Colonic mucosa (tissue), 4 donors: ENCODE data around the gene SLC6A16. TPM values are rescaled to one million over a fixed set of nuclear protein-coding genes. Genes with fewer than 3 reads are reported as not detected.

Source experiments
- DNase-seq: peaks from one replicate; pipeline ENCODE4 v3.0.0-alpha.2; 2020
- H3K27ac ChIP-seq: fragments of 200-600 bp; one replicate; pipeline ENCODE4 v1.8.0; 2021
- H3K27me3 ChIP-seq: fragments of 200-600 bp; one replicate; pipeline ENCODE4 v1.8.0; 2021
- H3K36me3 ChIP-seq: fragments of 200-600 bp; one replicate; pipeline ENCODE4 v1.8.0; 2021
- H3K4me1 ChIP-seq: fragments of 200-600 bp; one replicate; pipeline ENCODE4 v1.8.0; 2021; ENCODE audit warnings: mild to moderate bottlenecking
- H3K4me3 ChIP-seq: fragments of 200-600 bp; one replicate; pipeline ENCODE4 v1.8.0; 2021
- H3K9ac ChIP-seq, 2 donors: one replicate each; pipeline ENCODE4 v1.7.0; 2013; ENCODE audit warnings: control low read depth in 2 of 2, low read depth in 2 of 2, low read length in 2 of 2
- H3K9me3 ChIP-seq: fragments of 200-600 bp; one replicate; pipeline ENCODE4 v1.8.0; 2021
- intact Hi-C: fragments of 100-400 bp; cut with DNase I; formaldehyde crosslinking; loops from one replicate; pipeline ENCODE4 v1.14.1; 2022
- total RNA-seq, 2 donors: library from RNA; stranded (reverse); fragmentation: NEBNext Ultra II Directional in 1 of 2; extraction: Animal tissue kit (Norgen Biotek cat#: 25700) in 1 of 2; gene quantifications; one replicate each; pipeline ENCODE4 v1.2.1, GENCODE V29; 2021
- TF ChIP-seq, protein P1 (sequence below): fragments of 200-600 bp; IDR thresholded peaks from one replicate; pipeline ENCODE4 v1.8.0; 2022; ENCODE audit warnings: antibody characterized with exemption, mild to moderate bottlenecking
- donor health status: healthy.
- donor health status: DM: no; HTN: no; CAD: no.
- donor health status: DM: no; HTN: no; CAD: no.

The SLC6A16 gene
- total RNA-seq, 2 donors from 2014 or later = 0.17 to 0.82 TPM

DNA sequence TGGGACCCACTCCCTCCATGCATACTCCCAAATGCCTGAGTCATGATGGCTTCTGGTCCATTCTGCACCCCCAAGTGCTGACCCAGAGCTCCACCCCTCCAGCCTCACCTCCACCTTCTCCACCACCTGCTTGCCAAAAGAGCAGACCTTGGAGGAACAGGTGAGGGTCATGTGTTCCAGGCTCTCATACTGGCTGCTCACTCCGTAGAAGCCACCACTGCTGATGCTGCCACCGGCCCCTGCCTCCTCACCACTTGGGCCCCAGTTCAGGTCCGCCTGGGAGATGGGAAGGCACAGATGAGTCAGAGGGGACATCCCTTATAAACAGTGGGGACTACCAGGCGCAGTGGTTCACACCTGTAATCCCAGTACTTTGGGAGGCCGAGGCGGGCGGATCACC, 18.1 kb upstream of the SLC6A16 start:
- Histone ChIP-seq H3K27ac (no peak overlapping the region), H3K9ac (no peak overlapping the region), H3K4me1 (peaks cover 6% of the 10 kb centered on the region), H3K4me3 (no peak overlapping the region), H3K36me3 (no peaks in the 10 kb centered on the region), H3K27me3 (no peaks in the 10 kb centered on the region), H3K9me3 (no peaks in the 10 kb centered on the region)
- no peak for DNase-seq
- TF ChIP-seq, protein P1, sequence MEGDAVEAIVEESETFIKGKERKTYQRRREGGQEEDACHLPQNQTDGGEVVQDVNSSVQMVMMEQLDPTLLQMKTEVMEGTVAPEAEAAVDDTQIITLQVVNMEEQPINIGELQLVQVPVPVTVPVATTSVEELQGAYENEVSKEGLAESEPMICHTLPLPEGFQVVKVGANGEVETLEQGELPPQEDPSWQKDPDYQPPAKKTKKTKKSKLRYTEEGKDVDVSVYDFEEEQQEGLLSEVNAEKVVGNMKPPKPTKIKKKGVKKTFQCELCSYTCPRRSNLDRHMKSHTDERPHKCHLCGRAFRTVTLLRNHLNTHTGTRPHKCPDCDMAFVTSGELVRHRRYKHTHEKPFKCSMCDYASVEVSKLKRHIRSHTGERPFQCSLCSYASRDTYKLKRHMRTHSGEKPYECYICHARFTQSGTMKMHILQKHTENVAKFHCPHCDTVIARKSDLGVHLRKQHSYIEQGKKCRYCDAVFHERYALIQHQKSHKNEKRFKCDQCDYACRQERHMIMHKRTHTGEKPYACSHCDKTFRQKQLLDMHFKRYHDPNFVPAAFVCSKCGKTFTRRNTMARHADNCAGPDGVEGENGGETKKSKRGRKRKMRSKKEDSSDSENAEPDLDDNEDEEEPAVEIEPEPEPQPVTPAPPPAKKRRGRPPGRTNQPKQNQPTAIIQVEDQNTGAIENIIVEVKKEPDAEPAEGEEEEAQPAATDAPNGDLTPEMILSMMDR = no peak
- intact Hi-C loops = no loop called here

DNA sequence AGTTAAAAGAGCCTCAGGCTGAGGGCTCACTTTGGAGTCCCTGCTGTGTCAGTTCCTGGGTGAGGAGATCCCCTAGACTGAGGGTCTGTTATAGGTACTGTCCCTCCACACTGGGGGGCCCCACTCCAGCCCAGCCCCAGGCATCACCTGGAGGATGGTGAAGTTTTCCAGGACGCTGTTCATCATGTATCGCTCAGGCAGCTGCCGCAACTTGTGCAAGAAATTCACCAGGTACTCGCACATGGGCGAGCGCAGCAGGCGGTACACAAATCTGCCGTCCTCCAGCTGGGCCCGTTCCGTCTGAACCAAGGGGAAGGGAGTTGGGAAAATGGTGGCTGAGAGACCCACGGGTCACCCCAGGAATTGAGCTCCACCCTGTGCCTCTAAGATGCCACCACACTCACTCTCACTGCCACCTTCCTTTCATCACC, 17.3 kb upstream of the SLC6A16 start:
- no peak for DNase-seq
- intact Hi-C loops = no loop called here

DNA sequence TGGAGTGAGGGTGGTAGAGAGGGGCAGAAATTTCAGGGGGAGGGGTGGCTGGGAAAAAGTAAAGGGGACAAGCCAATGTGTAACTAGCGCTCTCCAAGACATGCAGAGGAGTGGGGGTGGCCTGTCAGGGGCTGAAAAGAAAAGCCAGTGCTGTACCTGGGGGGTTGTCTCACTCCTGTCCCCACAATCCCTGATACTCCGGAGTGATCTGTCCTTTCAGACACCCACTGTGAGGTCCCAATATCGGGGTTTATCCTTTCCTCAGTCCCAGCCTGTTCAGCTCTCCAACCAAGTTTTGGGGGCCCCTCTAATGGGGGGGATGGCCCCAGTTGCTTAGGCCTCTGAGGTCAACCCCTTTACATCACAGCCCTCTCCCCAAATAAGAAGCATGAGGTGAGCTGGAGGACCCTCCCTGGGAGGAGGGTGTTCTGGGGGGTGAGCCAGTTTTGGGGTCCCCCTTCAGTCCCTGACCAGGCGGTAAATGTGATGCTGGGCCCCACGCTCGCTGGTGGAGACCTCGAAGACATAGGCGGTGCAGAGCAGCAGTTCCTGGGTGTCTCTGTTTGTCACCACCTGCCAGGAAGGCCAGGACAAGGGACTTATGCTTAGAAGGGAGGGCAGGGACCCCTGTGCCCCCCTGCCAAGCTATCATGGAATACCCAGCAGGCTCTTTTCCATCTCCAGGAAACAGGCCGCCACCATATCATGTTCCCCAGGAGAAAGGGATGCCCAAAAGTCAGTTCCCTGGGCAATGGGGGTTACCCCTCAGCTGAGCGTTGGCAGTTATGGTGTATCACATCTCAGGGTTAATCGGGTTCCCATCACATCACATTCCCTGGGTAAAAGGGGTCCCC, 16.1 kb upstream of the SLC6A16 start:
- Histone ChIP-seq H3K9ac (no peak overlapping the region), H3K4me3 (no peak overlapping the region), H3K9me3 (no peaks in the 10 kb centered on the region), H3K27ac (no peak overlapping the region), H3K4me1 (peaks cover 6% of the 10 kb centered on the region), H3K36me3 (no peaks in the 10 kb centered on the region), H3K27me3 (no peaks in the 10 kb centered on the region)
- DNase-seq = no peak
- intact Hi-C loops = no loop called here
- TF ChIP-seq, protein P1 = no peak

More for the DNA sequence above, 17.3 kb upstream of the SLC6A16 start:
- Histone ChIP-seq H3K27ac (no peak overlapping the region), H3K4me3 (no peak overlapping the region), H3K9me3 (no peaks in the 10 kb centered on the region), H3K9ac (no peak overlapping the region), H3K36me3 (no peaks in the 10 kb centered on the region), H3K4me1 (peaks cover 6% of the 10 kb centered on the region), H3K27me3 (no peaks in the 10 kb centered on the region)
- TF ChIP-seq, protein P1 = no peak

DNA sequence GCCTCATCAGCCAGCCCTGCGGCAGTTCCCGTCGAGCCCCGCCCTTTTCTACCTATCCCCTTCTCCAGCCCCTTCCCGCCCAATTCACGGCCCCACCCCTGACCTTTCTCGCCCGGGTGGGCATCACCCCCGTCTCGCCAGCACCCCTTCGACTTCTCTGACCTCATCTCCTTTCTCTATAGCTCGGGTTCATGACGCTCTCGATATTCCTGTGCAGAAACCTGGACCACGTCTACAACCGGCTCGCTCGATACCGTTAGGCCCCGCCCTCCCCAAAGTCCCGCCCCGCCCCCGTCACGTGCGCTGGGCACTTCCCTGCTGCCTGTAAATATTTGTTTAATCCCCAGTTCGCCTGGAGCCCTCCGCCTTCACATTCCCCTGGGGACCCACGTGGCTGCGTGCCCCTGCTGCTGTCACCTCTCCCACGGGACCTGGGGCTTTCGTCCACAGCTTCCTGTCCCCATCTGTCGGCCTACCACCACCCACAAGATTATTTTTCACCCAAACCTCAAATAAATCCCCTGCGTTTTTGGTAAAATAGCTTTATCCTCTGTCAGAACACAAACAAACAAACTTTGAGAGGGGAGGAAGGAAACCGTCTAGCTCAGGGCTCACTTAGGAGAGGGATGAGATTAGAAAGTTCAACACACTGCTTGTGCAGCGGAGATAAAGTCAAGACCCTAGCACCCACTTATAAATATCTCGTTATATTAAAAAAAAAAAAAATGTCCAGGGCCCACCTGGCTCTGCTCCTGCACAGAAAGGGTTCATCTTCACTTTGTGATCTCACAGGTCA, 15.3 kb upstream of the SLC6A16 start:
- Histone ChIP-seq H3K9me3 (no peaks in the 10 kb centered on the region), H3K27me3 (no peaks in the 10 kb centered on the region), H3K4me3 (peak overlapping the region; percentile 22), H3K4me1 (peaks cover 6% of the 10 kb centered on the region), H3K36me3 (no peaks in the 10 kb centered on the region), H3K27ac (peak overlapping the region; percentile 72), H3K9ac (peak overlapping the region in 1 of 2 donors; percentile 34)
- intact Hi-C loops = no loop called here
- DNase-seq = peak; percentile 83
- TF ChIP-seq, protein P1 = no peak

DNA sequence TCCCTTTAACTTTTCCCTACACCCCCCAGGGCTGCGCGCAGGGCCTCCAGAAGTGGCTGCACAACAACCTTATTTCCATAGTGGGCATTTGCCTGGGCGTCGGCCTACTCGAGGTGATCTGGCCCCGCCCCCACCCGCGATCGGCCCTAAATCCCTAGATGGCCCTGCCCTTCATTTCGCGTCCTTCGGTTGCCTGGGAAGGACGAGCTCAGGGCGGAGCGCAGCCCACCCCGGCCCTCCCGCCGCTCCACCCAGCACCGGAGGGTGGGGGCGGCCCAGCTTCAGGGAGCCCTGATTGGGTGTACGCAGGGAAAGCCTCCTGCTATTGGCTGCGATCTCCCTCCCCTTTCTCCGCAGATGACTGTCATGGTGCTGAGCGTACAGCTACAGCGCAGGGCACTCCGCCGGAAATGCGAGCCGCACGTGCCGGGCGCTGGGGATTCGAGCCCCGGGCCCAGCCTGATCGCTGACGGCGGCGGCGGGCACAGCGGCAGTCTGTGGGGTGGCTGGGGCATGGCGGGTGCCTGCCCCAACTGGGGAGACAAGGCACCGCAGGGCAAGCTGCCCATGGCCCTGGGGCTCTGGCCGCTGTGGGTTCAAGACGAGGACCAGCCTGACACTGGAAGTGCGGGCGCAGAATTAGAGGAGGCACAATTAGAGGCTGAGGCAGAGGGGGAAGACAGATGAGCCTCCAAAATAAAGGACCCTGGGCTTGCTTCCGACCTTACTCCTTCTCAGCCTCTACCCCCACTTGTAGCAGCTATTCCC, 14.5 kb upstream of the SLC6A16 start:
- peak overlapping the region; percentile 72 for H3K27ac ChIP-seq
- TF ChIP-seq, protein P1 = no peak
- H3K36me3 ChIP-seq = no peaks in the 10 kb centered on the region
- H3K9ac ChIP-seq = peak overlapping the region in 1 of 2 donors; percentile 34
- no peaks in the 10 kb centered on the region for H3K9me3 ChIP-seq
- peak; percentile 86 for DNase-seq
- intact Hi-C loops = no loop called here
- peak overlapping the region; percentile 22 for H3K4me3 ChIP-seq
- no peaks in the 10 kb centered on the region for H3K27me3 ChIP-seq
- peaks cover 6% of the 10 kb centered on the region for H3K4me1 ChIP-seq
